Ramos (cell line): Measurements from ENCODE around the gene DDO.

Source experiments
- in situ Hi-C: fragments of 300-500 bp; cut with MboI; formaldehyde crosslinking; loops from one replicate; pipeline ENCODE4 v1.14.3; 2022; ENCODE audit warnings: low sequenced_read_pairs; ENCODE audit not compliant: unreplicated experiment

The DDO gene

DNA sequence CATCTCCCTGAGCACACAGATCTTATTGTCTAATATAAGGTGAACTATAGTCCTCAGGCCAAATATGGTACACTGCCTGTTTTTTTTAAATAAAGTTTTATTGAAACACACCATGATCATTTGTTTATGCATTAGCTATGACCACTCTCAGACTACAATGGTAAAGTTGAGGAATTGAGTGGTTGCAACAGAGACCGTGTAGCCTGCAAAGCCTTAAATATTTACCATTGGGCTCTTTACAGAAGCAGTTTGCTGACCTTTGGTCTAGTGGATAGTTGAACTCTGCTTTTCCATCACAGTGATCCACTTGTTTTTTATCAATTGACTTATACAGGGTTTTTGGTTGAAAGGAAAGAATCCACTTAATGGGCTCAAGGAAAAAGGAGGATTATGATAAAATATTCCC, 29.9 kb downstream of the DDO start:
- in situ Hi-C loops: loop anchor here (10.0 to 25.0 kb wide), 2 partner anchors 681 to 848 kb away; no protein-coding TSS in a partner anchor

DNA sequence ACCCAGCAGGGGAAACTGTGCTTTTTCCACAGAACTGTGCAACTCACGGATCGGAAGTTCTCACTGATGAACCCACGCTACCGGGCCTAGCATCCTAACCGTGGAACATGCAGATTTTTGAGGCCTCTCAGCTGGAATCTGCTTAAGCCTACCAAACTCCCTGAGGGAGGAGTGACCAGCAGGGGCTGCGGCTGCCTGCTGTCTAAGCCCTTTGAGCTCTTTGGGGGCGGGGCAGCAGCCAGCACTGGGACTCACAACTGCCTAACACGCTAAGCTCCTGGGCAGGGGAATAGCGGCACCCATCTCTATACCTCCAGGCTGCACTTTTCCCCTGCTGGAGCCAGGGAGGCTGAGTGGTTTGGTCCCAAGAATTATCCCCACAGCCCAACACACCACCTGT, 36.8 kb downstream of the DDO start:
- in situ Hi-C loops: loop anchor here (25.0 kb wide), 1 partner anchor 841 kb away; no protein-coding TSS in a partner anchor

DNA sequence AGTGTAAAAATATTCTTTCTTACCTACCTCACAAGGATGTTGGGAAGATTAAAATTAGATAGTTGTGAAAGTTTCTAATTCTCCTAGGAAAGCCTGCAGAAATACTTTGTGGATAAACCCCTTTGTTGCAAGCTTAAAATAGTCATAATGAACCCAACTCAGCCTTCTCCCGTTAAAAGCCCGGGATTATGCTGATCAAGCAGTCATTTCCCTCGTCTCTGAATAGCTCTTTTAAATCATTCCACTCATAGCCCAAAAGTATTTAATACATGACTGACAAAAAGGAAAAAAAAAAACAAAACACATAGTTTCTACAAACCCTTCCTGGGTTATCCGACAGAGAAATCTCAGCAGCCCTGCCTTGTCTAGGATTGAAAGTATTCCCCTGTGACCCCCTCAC, 46.3 kb downstream of the DDO start:
- in situ Hi-C loops: no loop called here

DNA sequence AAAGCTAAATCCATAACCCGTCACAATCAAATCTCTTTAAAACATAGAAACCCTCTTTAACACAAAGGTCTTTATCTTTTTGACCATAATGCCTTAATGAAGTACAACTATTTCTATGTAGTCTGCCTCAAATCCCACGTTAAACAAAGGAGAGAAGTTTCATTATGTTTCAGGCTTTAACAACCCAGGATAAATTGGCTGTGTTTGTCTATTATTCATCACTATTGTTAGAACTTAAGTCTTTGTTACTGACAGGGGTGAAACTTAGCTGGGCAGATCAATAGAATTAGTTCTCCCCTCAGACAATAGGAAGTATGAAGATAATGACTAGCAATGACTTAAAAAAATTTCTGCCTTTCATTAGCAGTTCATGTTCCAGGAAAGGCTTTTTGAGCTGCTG, 47.1 kb downstream of the DDO start:
- in situ Hi-C loops: no loop called here

DNA sequence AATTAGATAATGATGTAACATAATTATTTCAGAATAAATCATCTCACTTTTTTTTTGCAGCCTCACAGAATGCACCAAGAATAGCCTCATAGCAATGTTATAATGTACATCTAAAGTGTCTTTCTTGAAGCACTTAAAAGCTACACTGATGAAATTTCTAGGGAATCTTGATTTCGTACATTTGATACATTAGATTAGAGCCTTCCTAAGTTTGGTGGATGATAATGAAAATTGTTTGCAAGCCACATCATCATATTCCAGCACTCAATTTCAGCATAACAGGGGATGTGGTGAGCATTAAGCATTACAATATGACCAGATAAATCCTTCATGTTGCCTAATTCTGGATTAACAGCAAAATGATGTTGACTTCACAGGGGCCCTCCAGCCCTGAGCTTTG, 47.5 kb downstream of the DDO start:
- in situ Hi-C loops: no loop called here

DNA sequence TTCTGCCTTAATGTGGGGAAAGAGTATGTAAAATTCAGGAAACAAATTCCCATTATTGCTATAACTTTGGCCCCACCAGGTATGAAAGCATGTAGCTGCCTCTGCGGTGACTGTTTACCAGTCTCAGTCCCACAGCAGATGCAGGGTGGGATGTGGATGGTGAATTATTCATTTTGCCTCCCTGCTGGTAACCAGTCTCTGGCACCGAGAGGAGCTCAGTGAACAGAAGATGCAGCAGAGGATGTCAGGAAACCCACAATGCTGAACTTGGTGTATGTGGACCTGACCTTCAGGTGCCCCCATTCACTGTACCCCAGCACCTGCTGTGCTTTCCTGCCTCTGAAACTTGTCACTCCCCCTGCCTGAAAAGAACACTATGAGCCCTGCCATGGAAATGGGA, 48.4 kb downstream of the DDO start:
- in situ Hi-C loops: no loop called here

DNA sequence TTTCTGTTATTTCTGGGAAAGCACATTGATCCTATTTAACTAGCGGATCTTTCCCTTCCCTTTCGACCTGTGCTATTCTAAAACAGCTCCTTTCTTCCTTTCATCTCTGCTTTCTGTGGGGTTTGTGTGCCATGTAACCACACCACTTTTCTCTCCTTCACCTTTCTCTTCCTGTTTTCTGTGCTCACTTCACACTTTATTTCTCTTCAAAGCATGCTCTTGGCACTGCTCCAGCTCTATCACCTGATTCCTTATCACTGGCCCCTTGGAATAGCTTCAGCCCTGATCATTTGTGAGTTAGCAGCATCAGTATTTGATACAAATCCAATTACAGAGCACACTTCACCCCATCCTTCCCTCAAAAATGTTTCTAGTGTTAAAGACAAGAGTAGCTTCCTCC, 49.1 kb downstream of the DDO start:
- in situ Hi-C loops: no loop called here

DNA sequence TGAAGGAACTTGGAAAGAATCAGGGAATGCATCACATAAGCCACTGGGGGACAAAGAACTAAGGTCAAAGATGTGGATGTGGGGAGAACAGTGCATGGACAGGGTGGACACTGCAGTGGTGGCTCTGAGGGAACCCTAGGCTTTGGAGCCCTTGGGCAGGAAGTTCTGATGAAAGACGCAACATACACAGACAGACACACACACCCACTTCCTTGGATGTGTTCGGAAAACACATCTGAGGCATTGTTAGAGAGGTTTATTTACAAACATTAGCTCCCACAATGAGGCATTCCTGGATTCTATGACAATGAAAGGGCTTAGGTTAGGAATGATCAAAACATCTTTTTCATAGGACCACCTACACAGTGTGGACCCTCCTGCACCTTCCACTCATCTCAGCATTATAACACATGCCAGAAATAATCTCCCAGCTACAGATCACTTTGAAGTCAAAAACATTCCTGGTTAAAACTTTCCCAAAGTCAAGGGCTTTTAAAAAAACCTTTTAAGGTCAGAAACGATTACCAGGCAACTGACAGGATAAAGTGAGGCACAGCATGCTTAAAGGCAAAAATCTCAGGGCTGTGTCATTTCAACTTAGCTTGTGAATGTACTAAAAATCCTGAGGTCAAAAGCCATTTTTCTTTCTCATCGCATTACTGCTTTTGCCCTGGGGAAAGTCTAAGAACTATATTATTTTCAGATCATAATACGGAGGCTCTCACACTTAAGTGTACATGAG, 50.8 kb downstream of the DDO start:
- in situ Hi-C loops: no loop called here

DNA sequence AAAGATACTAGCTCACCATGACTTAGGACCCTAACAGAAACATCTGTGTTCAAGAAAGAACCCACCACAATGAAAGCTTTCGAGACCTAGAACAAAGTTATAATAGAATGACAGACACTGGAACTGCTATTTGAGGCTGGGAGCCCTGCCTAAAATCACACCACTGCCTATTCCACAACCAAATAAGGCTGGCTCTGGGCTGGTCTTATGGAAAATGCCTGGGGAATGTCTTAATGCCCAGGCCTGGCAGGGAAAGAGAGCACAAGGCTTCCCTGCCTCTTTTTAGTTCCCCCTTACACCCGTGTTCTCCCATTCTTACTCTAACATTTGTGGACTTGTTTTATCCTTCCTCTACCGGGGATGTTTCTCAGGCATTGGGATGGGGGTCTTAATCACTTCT, 51.6 kb downstream of the DDO start:
- in situ Hi-C loops: no loop called here

DNA sequence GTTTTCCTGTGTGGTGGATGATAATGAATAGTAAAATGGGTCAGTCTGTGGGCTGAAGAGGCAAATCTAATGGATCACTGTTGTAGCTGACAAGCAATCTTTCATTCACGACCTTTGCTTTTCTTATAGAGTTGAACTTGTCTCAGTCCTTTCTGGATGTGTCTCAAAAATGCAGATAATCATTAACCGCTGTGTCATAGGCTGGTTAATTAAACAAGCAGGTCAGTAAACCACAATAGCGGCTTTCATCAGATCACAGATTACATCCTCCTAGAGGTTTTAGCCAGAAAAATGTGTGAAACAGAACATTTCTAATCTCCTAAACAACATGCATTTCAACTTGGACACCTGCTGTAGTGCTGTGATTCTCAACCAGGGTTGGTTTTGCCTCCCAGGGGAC, 54.7 kb downstream of the DDO start:
- in situ Hi-C loops: no loop called here

DNA sequence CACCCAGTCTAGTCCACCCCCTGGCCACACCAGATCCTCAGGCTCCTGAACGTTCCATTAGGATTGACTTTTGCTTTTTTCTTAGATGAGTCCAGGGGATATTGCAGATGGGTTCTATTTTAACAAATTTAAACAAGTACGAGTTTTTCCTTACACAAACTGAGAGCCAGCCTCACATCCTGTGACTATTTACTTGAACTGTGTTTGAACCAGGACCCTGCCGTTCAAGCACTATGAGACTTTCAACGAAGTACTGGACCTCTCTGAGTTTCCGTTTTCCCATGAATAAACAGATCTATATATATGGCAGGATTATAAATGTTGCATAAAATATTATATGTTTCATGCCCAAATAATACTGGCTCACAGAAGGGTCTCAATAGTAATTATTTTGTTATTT, 55.8 kb downstream of the DDO start:
- in situ Hi-C loops: no loop called here

DNA sequence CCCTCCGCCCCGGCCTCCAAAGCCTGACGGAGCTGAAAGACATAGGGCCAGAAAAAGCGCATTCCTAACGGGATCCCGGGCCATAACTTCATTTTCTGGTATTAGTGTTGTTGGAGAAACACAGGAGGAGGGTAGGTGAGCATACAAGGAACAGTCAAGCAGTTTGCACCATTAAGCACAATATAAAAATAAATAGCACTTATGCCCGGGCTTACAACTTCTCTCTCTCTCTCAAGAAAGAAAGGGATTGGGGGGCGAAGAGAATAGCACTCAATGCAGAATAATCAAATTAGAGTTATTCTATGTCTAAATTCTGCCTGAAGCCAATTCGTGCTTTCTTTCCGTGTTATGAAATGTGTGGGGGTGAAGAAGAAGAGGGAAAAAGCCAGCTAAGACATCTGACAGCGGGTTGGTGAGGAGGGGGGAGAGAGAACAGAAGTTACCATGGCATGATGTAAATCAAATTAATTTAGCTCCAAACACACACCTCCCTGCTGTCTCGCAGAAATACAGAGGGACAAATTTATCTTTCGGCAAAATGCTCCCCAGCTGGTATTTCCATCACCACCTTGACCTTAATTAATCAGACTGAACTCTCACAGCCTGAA, 56.7 kb downstream of the DDO start:
- in situ Hi-C loops: no loop called here

DNA sequence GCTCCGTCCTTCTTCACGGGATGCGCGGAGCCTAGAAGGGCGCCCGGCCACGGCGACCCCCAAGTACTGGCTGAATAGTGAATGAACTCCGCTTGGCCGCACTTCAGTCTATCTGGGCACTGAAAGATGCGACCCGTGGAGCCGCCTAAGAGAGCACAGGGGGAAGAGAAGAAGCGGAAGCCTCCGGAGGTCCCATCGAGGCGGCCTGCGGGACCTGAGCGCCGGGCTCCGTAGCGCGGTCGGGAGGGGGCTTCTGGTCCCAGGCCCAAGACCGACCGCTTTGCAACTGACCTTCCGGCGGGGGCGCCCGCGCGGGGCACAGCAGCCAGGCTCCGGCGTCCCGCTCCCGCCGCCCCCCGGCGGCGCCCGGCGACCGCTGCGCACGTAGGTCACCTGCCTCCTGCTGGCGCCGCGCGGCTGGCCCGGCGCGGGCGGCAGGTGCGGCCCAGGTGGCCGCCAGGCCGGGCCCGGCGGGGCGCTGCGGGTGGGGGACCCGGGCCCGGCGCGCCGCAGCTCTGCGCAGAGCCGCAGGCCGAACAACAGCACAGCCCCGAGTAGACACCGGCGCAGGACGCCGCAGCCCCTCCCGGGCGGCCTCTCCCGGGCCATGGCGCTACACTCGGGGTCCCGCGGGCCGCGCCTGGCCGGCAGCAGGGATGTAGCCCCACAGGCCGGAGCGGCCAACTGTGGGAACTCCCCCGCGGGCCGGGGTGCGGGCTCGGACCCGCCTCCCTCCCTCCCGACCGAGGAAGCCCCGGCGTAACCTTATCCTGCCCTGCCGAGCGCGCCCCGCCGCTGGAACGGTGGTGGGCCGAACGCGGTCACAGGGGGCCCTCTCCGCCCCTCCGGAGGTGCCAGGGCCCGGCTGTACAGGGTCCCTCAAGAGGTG, 57.5 kb downstream of the DDO start, which contains the start of gene METTL24:
Gene METTL24, minus strand, starts transcription at position 686 of the 889 bp plus-strand sequence. Its CDS starts 77 bp downstream, at position 609.
- in situ Hi-C loops: no loop called here

DNA sequence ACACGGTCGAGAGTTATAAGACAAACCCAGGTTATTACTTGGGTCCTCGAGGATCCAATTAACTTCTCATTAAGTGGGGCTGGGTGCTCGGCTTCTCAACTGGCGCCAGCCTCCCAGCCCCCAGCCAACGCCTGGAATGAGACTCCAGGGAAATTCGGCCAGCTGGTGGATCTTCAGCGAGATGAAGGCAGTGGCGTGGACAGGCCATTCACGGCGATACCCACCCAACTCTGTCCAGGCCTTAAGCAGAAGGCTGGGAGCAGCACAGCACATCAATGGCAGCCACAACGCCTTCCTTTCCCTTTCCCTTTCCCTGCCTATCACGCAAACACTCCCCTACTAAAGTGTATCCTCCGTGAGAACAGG, 58.1 kb downstream of the DDO start:
- in situ Hi-C loops: no loop called here

DNA sequence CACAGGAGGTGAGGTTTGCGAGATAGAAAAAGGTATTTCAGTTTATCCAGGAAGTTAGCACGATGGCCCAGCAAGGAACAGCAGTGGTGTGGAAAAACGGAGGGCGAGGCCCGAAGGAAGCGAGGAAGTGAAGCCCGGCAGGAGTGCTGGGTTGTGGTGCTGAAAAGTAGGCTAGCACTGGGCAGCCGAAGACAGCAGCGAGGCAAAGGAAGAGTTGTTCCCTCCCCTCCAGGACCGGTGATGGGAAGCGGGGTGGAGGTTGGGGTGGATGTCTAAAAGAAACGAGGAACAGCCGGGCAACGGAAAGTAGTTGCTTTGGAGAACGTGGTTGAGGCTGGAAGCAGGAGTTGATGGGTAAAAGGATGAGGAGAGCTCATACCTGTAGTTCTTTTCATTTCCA, 58.6 kb downstream of the DDO start:
- in situ Hi-C loops: no loop called here

DNA sequence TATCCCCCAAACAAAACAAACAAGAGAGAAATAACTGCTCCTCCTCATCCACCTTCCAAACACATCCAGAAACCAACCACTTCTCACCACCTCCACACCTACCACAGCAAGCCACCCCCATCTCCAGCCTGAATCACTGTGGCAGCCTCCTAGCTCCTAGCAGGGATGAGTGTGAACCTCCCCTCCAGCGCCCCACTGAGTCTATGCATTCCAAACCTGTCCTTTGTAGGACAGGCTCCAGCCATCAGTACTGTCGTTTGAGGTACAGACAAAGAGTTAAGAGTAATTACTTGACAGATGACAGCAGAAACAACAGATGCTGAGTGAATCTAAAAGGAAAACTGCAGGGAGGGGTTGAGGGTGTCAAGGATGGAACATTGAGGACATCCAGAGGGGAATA, 59.6 kb downstream of the DDO start:
- in situ Hi-C loops: no loop called here

DNA sequence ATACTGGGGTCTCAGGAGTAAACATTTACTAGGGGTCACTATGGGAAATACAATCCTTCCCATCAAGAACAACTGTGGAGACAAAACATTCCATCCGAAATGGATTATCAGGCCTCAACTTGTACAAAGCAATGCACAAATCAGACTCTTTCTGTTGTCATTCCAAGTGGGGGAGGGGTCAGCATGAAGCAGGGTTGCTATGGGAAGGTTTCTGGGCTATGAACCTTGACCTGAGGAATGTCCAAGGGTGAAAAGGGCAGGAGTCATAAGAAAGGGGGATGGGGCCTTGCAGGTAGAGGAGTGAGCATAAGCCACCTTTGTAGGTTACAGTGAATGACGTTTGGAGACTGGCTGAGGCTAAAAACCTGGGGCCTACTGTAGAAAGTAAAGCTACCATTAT, 60.4 kb downstream of the DDO start:
- in situ Hi-C loops: no loop called here

DNA sequence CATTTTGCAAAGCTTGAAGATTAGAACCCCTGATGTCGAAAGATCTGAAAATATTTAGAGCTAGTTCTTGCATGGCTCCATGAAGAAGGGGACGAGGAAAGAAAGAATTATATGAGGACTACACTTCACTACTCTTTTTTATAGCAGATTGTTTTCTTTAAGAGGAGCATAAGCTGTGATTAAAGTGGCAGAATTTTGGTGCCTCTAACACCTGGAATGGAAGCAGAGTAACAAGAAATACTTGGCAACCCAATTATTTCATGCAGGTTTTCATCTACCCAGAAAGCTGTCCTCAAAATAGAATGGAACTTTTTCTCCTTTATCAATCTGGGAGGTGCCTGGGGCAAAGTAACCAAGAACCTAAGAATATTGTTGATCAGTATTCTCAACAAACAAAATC, 61.2 kb downstream of the DDO start:
- in situ Hi-C loops: no loop called here

DNA sequence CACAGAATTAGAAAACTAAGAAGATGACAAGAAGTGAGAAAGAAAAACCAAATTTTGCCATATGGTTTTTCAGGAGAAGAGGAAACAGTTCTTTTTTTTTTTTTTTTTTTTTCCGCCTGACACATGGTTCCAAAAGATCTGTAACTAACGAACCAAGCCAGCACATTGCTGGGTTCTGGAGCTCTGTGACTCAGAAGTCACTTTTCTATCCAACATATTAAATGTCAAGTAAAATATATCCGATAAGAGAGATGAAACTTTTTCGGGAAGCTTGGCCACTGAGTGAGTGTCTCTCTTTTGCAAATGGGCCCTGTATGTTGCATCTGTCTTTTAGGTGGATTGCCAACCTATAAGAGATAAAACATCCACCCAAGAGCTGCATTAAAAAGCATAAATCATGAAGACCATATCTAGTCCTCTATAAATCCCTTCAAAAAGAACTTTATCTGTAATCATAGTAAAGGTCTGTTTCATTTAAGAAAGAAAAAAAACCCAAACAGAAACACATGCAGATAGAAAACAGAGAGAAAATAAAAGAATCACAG, 61.8 kb downstream of the DDO start:
- in situ Hi-C loops: no loop called here

DNA sequence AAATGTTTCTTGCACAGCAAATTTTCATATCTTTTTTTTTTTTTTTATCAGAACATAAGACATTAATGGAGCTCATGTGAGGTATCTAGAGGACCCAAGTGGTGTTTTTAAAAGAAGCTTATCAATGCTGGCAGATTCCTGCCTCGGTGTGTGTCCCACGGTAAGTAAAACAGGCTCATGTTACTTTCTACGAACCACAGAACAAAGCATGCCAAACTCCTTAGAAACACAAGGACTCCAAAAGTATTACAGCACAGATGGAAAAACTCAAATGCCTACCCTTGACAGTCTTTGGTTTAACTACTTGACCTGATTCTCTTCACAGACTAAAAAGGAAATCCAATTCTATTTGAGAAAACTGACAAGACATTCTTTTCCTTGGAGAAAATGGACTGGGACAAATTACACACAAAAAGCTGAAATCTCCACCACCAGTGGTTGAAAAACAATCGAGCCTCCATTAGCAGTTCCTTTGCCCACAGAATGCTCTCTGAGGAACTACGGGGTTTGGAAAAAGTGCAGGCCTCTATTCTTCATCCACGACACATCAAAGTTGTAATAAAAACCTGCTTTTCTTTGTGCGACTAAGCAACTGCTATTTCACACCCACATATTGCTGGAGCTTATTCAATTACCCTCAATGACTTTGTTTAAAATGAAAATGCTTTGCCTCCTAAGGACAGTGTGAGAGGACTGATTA, 62.7 kb downstream of the DDO start:
- in situ Hi-C loops: no loop called here
